SK-N-SH (cell line): ENCODE data around the gene LONRF3. TPM values are rescaled to one million over a fixed set of nuclear protein-coding genes. Genes with fewer than 3 reads are reported as not detected.

Experiments
- CTCF ChIA-PET: fragments of 300-600, 350-600 bp; formaldehyde crosslinking; extraction: SDS; loops from one replicate; lab custom pipeline; 2021; lab: Yijun Ruan, JAX
- POLR2A ChIA-PET: fragments of 350-600 bp; sonication (Branson Sonifier 250); formaldehyde crosslinking; extraction: SDS; loops from one replicate; lab custom pipeline; 2020; ENCODE audit warnings: antibody characterized with exemption, inconsistent platforms; lab: Yijun Ruan, JAX
- DNase-seq: peaks from one replicate; pipeline ENCODE4 v3.0.0; 2012
- H2AFZ ChIP-seq: fragments of 200-600 bp; sonication (generic); 2 replicates; pipeline ENCODE4 v1.8.1; 2016; ENCODE audit warnings: antibody characterized with exemption, mild to moderate bottlenecking, low read depth
- H3F3A ChIP-seq: fragments of 200-600 bp; sonication (generic); replicated peaks from 2 replicates; pipeline ENCODE3; 2016; ENCODE audit warnings: antibody characterized with exemption, mild to moderate bottlenecking; ENCODE audit not compliant: insufficient read depth
- H3K27ac ChIP-seq, 2 experiments: fragments of 200-500 bp in 1 of 2; fragments of 200-600 bp in 1 of 2; sonication (Bioruptor generic) in 1 of 2; sonication (generic), shearing (Covaris generic) in 1 of 2; 2 replicates each; pipeline versions ENCODE4 v1.5.1 to v1.6.1; 2014 to 2016; ENCODE audit warnings: low read depth in 2 of 2, inconsistent platforms in 1 of 2, low read length in 1 of 2, mild to moderate bottlenecking in 1 of 2, mixed read lengths in 1 of 2
- H3K27me3 ChIP-seq: fragments of 200-600 bp; sonication (generic), shearing (Covaris generic); 2 replicates; pipeline ENCODE4 v1.6.1; 2016; ENCODE audit warnings: mixed run types; ENCODE audit not compliant: insufficient read depth
- H3K36me3 ChIP-seq, 2 experiments: fragments of 200-500 bp in 1 of 2; fragments of 200-600 bp in 1 of 2; sonication (Bioruptor generic) in 1 of 2; sonication (generic) in 1 of 2; replicated peaks in 1 of 2; 2 replicates each; pipeline versions ENCODE3 to v1.5.1; 2014 to 2016; ENCODE audit warnings: low read length in 1 of 2, mild to moderate bottlenecking in 1 of 2; ENCODE audit not compliant: insufficient read depth in 2 of 2, control insufficient read depth in 1 of 2
- H3K4me1 ChIP-seq, 2 experiments: fragments of 200-500 bp in 1 of 2; fragments of 200-600 bp in 1 of 2; sonication (Bioruptor generic) in 1 of 2; sonication (generic), shearing (Covaris generic) in 1 of 2; 2 replicates each; pipeline versions ENCODE4 v1.5.1 to v1.6.1; 2014 to 2016; ENCODE audit warnings: low read depth in 1 of 2, low read length in 1 of 2, mixed run types in 1 of 2; ENCODE audit not compliant: insufficient read depth in 2 of 2, control insufficient read depth in 1 of 2
- H3K4me2 ChIP-seq: fragments of 200-600 bp; sonication (generic), shearing (Covaris generic); 2 replicates; pipeline ENCODE4 v1.6.1; 2017; ENCODE audit warnings: mixed run types
- H3K4me3 ChIP-seq, 2 experiments: fragments of 200-500 bp in 1 of 2; fragments of 200-600 bp in 1 of 2; sonication (Bioruptor generic) in 1 of 2; sonication (generic), shearing (Covaris generic) in 1 of 2; 2 replicates each; pipeline versions ENCODE4 v1.5.1 to v1.8.1; 2014 to 2016; ENCODE audit warnings: low read depth in 2 of 2, inconsistent platforms in 1 of 2, low read length in 1 of 2, mild to moderate bottlenecking in 1 of 2, mixed read lengths in 1 of 2, moderate library complexity in 1 of 2
- H3K79me2 ChIP-seq: fragments of 200-600 bp; sonication (generic); 2 replicates; pipeline ENCODE4 v1.8.1; 2017; ENCODE audit warnings: mild to moderate bottlenecking; ENCODE audit not compliant: insufficient read depth
- H3K9ac ChIP-seq: fragments of 200-600 bp; sonication (generic); 2 replicates; pipeline ENCODE4 v1.6.1; 2017; ENCODE audit warnings: mixed run types
- H3K9me2 ChIP-seq: fragments of 200-600 bp; sonication (generic); 2 replicates; pipeline ENCODE4 v1.6.1; 2017; ENCODE audit warnings: mixed run types
- H3K9me3 ChIP-seq: fragments of 200-600 bp; sonication (generic); 2 replicates; pipeline ENCODE4 v1.6.1; 2017; ENCODE audit warnings: mixed run types, mild to moderate bottlenecking, moderate library complexity
- H4K20me1 ChIP-seq: fragments of 200-600 bp; sonication (generic); 2 replicates; pipeline ENCODE4 v1.6.1; 2017; ENCODE audit warnings: mild to moderate bottlenecking, mixed run types; ENCODE audit not compliant: insufficient read depth
- ELF1 ChIP-seq: IDR thresholded peaks from 2 replicates; pipeline ENCODE4 v1.4.0; 2012
- EP300 ChIP-seq, 2 experiments: IDR thresholded peaks; 2 replicates each; pipeline versions ENCODE4 v1.4.0 to v1.6.1; 2012; ENCODE audit warnings: borderline replicate concordance in 1 of 2, low read depth in 1 of 2, low read length in 1 of 2
- FOSL2 ChIP-seq: IDR thresholded peaks from 2 replicates; pipeline ENCODE4 v1.4.0; 2012; ENCODE audit warnings: low read depth, mild to moderate bottlenecking, moderate library complexity, borderline replicate concordance
- GABPA ChIP-seq: IDR thresholded peaks from 2 replicates; pipeline ENCODE4 v1.4.0; 2012; ENCODE audit warnings: low read depth, mild to moderate bottlenecking
- JUND ChIP-seq: IDR thresholded peaks from 2 replicates; pipeline ENCODE4 v1.4.0; 2012
- MEF2A ChIP-seq: IDR thresholded peaks from 2 replicates; pipeline ENCODE4 v1.4.0; 2012; ENCODE audit warnings: low read depth, borderline replicate concordance
- NFIC ChIP-seq: IDR thresholded peaks from 2 replicates; pipeline ENCODE4 v1.4.0; 2012; ENCODE audit warnings: borderline replicate concordance
- POLR2AphosphoS5 ChIP-seq: IDR thresholded peaks from 2 replicates; pipeline ENCODE4 v1.6.1; 2012; ENCODE audit warnings: low read depth, low read length
- RAD21 ChIP-seq: IDR thresholded peaks from 2 replicates; pipeline ENCODE4 v1.6.1; 2012; ENCODE audit warnings: mild to moderate bottlenecking, low read length
- RCOR1 ChIP-seq: fragments of 150-350 bp; IDR thresholded peaks from 2 replicates; pipeline ENCODE4 v1.6.1; 2017; ENCODE audit warnings: antibody characterized with exemption, low read length
- RFX5 ChIP-seq: IDR thresholded peaks from 2 replicates; pipeline ENCODE4 v1.6.1; 2012; ENCODE audit warnings: mild to moderate bottlenecking, improper control_type of control experiment, low read length
- SIN3A ChIP-seq: IDR thresholded peaks from 2 replicates; pipeline ENCODE4 v1.6.1; 2012; ENCODE audit warnings: low read depth, mild to moderate bottlenecking, low read length, moderate library complexity, borderline replicate concordance
- SMC3 ChIP-seq: IDR thresholded peaks from 2 replicates; pipeline ENCODE4 v1.6.1; 2012; ENCODE audit warnings: low read depth, low read length, improper control_type of control experiment
- TAF1 ChIP-seq: IDR thresholded peaks from 2 replicates; pipeline ENCODE4 v1.6.1; 2012; ENCODE audit warnings: low read depth, mild to moderate bottlenecking, low read length, moderate library complexity, borderline replicate concordance
- TEAD4 ChIP-seq: IDR thresholded peaks from 2 replicates; pipeline ENCODE4 v1.4.0; 2012; ENCODE audit warnings: mild to moderate bottlenecking, borderline replicate concordance; ENCODE audit not compliant: insufficient read depth
- YY1 ChIP-seq: IDR thresholded peaks from 2 replicates; pipeline ENCODE4 v1.4.0; 2012; ENCODE audit warnings: low read depth, mild to moderate bottlenecking
- WGBS: methylation state at CpG from one replicate; pipeline ENCODE4 v1.1.6; 2017; ENCODE audit warnings: low lambda C conversion rate; 5-methylcytosine and 5-hydroxymethylcytosine counted together
- polyA plus RNA-seq, 3 experiments: library from polyadenylated mRNA; depleted of rRNA; stranded (reverse); fragments of >200 nt; gene quantifications; 2 replicates each; pipeline ENCODE4 v1.2.3, GENCODE V29; 2012
- TF ChIP-seq, protein P1 (sequence below): fragments of 200-600 bp; sonication (generic); IDR thresholded peaks from 2 replicates; pipeline ENCODE4 v1.6.1; 2017; ENCODE audit warnings: antibody characterized with exemption, mild to moderate bottlenecking, moderate library complexity
- TF ChIP-seq, protein P2 (sequence below): fragments of 150-350 bp; IDR thresholded peaks from 2 replicates; pipeline ENCODE4 v1.6.1; 2016; ENCODE audit warnings: mild to moderate bottlenecking, low read depth, low read length

The LONRF3 gene
- polyA plus RNA-seq, 1 of the 3 experiments (the other 2 are of a cell fraction) = 0.07 TPM

DNA sequence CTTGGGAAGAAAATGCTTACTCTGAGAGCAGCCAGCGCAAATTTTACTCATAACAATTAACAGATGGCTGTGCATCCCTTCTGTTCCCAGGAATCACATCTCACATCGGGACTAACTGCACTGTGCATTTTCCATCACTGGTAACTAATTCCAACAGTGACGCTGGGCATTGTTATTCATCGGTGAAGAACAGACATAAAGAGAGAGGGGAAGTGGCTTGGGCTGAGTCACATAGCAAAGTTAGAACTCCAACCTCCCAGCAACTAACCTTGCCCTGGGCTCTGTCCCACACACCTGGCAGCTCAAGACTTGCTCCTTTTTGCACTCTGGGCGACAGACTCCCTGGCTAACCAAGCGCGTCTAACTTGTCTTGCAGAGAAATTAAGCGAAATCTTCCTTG lies 6.4 kb upstream of the LONRF3 start (continued):
- TF ChIP-seq, protein P1, sequence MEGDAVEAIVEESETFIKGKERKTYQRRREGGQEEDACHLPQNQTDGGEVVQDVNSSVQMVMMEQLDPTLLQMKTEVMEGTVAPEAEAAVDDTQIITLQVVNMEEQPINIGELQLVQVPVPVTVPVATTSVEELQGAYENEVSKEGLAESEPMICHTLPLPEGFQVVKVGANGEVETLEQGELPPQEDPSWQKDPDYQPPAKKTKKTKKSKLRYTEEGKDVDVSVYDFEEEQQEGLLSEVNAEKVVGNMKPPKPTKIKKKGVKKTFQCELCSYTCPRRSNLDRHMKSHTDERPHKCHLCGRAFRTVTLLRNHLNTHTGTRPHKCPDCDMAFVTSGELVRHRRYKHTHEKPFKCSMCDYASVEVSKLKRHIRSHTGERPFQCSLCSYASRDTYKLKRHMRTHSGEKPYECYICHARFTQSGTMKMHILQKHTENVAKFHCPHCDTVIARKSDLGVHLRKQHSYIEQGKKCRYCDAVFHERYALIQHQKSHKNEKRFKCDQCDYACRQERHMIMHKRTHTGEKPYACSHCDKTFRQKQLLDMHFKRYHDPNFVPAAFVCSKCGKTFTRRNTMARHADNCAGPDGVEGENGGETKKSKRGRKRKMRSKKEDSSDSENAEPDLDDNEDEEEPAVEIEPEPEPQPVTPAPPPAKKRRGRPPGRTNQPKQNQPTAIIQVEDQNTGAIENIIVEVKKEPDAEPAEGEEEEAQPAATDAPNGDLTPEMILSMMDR = no peak
- TF ChIP-seq YY1 = no peak

DNA sequence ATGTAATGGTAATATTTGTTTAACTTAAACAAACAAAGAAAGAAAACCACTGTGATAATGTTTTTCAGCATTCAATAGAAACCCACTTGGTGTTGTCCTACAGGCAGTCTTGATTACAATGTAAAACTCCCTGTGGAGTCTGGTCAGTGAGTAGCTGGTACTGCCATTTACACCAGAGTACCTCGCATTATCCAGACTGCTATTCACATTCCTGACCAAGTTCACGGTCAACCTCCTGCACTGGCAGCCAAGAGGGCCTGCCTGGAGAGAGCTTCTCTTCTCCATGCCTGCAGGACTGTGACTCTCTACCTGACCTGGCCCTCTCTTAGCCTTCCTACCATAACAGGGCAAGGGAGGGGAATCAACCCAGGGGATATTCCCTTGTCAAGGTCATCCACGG lies 2.9 kb upstream of the LONRF3 start:
- H3F3A ChIP-seq = no peaks in the 10 kb centered on the region
- peaks cover 77% of the 10 kb centered on the region for H3K27me3 ChIP-seq
- H3K4me2 ChIP-seq = no peak overlapping the region
- H3K9ac ChIP-seq = no peak overlapping the region
- no peaks in the 10 kb centered on the region; a peak in 1 of 4 replicates for H3K4me1 ChIP-seq
- no peak overlapping the region for H3K4me3 ChIP-seq
- H3K9me3 ChIP-seq = no peaks in the 10 kb centered on the region
- ChIA-PET CTCF (no interaction called here), POLR2A (no interaction called here)
- H2AFZ ChIP-seq = no peak overlapping the region
- 14% methylated on average over 2 of the region's 3 CpGs for WGBS
- DNase-seq = no peak
- no peak overlapping the region for H3K27ac ChIP-seq
- H3K79me2 ChIP-seq = no peaks in the 10 kb centered on the region
- H3K9me2 ChIP-seq = no peaks in the 10 kb centered on the region
- TF ChIP-seq POLR2AphosphoS5 (no peak), RCOR1 (no peak), RAD21 (no peak), EP300 (IDR thresholded peaks at IDR 0.05; ENCODE audit: borderline replicate concordance in 1 of 2, low read depth in 1 of 2, low read length in 1 of 2) (no peak), JUND (no peak)
- TF ChIP-seq, protein P2, sequence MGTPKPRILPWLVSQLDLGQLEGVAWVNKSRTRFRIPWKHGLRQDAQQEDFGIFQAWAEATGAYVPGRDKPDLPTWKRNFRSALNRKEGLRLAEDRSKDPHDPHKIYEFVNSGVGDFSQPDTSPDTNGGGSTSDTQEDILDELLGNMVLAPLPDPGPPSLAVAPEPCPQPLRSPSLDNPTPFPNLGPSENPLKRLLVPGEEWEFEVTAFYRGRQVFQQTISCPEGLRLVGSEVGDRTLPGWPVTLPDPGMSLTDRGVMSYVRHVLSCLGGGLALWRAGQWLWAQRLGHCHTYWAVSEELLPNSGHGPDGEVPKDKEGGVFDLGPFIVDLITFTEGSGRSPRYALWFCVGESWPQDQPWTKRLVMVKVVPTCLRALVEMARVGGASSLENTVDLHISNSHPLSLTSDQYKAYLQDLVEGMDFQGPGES = no peak
- no peaks in the 10 kb centered on the region for H4K20me1 ChIP-seq
- H3K36me3 ChIP-seq = no peaks in the 10 kb centered on the region

- ChIA-PET POLR2A (no interaction called here), CTCF (interaction anchor here (1.4 kb wide), 1 partner anchor 31 kb away, joined by 5 read pairs; no protein-coding TSS in a partner anchor)
These were observed 880 bp upstream of the LONRF3 start for GRCh38 chrX:118973389-118974087.

More at GRCh38 chrX:118973389-118974087, 880 bp upstream of the LONRF3 start:
- TF ChIP-seq TEAD4 (no peak), SMC3 (no peak), RFX5 (no peak), SIN3A (no peak), NFIC (no peak), TAF1 (no peak), RCOR1 (no peak), ELF1 (no peak), FOSL2 (no peak), RAD21 (no peak), MEF2A (no peak), GABPA (no peak)
- TF ChIP-seq, protein P1 = no peak
- TF ChIP-seq, protein P2 = no peak
- WGBS = 26% methylated on average over 15 of the region's 43 CpGs
- Histone ChIP-seq H4K20me1 (no peaks in the 10 kb centered on the region), H3K9me2 (no peaks in the 10 kb centered on the region), H3K4me1 (no peaks in the 10 kb centered on the region; a peak in 1 of 4 replicates), H3K9ac (no peak overlapping the region), H3F3A (no peaks in the 10 kb centered on the region), H3K36me3 (no peaks in the 10 kb centered on the region), H3K4me2 (no peak overlapping the region), H3K27ac (no peak overlapping the region), H3K4me3 (no peak overlapping the region), H3K27me3 (peaks cover 77% of the 10 kb centered on the region), H3K9me3 (no peaks in the 10 kb centered on the region), H2AFZ (no peak overlapping the region), H3K79me2 (no peaks in the 10 kb centered on the region)
- peak; percentile 20 for DNase-seq
